GM23248 (cell line): Measurements from ENCODE around the gene GADD45G. TPM values are rescaled to one million over a fixed set of nuclear protein-coding genes. Genes with fewer than 3 reads are reported as not detected.

ENCODE experiments used
- DNase-seq: peaks from one replicate; pipeline ENCODE4 v3.0.0-alpha.2; 2015
- H2AFZ ChIP-seq: fragments of 200-600 bp; sonication (generic); 2 replicates; pipeline ENCODE4 v1.6.1; 2016; ENCODE audit warnings: antibody characterized with exemption
- H3F3A ChIP-seq: fragments of 200-600 bp; sonication (generic); 2 replicates; pipeline ENCODE4 v1.6.1; 2016; ENCODE audit warnings: mild to moderate bottlenecking, antibody characterized with exemption, mixed run types; ENCODE audit not compliant: insufficient read depth
- H3K27ac ChIP-seq: fragments of 200-600 bp; sonication (generic); 2 replicates; pipeline ENCODE4 v1.5.1; 2016; ENCODE audit warnings: mild to moderate bottlenecking
- H3K27me3 ChIP-seq: fragments of 200-600 bp; sonication (generic); replicated peaks from 2 replicates; pipeline ENCODE4 v1.6.1; 2016; ENCODE audit warnings: mild to moderate bottlenecking; ENCODE audit not compliant: insufficient read depth
- H3K36me3 ChIP-seq: fragments of 200-600 bp; sonication (generic); 2 replicates; pipeline ENCODE4 v1.6.1; 2016; ENCODE audit warnings: low read depth, mild to moderate bottlenecking
- H3K4me1 ChIP-seq: fragments of 200-600 bp; sonication (generic); 2 replicates; pipeline ENCODE4 v1.6.1; 2016; ENCODE audit warnings: mild to moderate bottlenecking; ENCODE audit not compliant: insufficient read depth
- H3K4me2 ChIP-seq: fragments of 200-600 bp; sonication (generic); one replicate; pipeline ENCODE4 v1.6.1; 2016; ENCODE audit warnings: mild to moderate bottlenecking; ENCODE audit not compliant: unreplicated experiment
- H3K4me3 ChIP-seq: fragments of 200-600 bp; sonication (generic); 2 replicates; pipeline ENCODE4 v1.5.1; 2016; ENCODE audit warnings: mild to moderate bottlenecking
- H3K79me2 ChIP-seq: fragments of 200-600 bp; sonication (generic); 2 replicates; pipeline ENCODE4 v1.6.1; 2016; ENCODE audit warnings: mild to moderate bottlenecking; ENCODE audit not compliant: insufficient read depth
- H3K9ac ChIP-seq: fragments of 200-600 bp; sonication (generic); 2 replicates; pipeline ENCODE4 v1.6.1; 2016; ENCODE audit warnings: mild to moderate bottlenecking
- H3K9me2 ChIP-seq: fragments of 200-600 bp; sonication (generic); 2 replicates; pipeline ENCODE4 v1.6.1; 2016; ENCODE audit warnings: mixed run types, mild to moderate bottlenecking, moderate library complexity; ENCODE audit not compliant: insufficient read depth
- H3K9me3 ChIP-seq: fragments of 200-600 bp; sonication (generic); one replicate; pipeline ENCODE4 v1.6.1; 2017; ENCODE audit warnings: low read depth
- H4K20me1 ChIP-seq: fragments of 200-600 bp; sonication (generic); 2 replicates; pipeline ENCODE4 v1.6.0; 2016; ENCODE audit not compliant: insufficient read depth
- EZH2 ChIP-seq: fragments of 200-600 bp; sonication (generic); IDR thresholded peaks from 2 replicates; pipeline ENCODE4 v1.6.1; 2018; ENCODE audit warnings: antibody characterized with exemption, mild to moderate bottlenecking; ENCODE audit not compliant: insufficient read depth, poor library complexity, severe bottlenecking
- EZH2phosphoT487 ChIP-seq: fragments of 200-600 bp; sonication (generic); IDR thresholded peaks from 2 replicates; pipeline ENCODE4 v1.6.1; 2018; ENCODE audit warnings: antibody characterized with exemption, moderate library complexity, mild to moderate bottlenecking, low read depth; ENCODE audit not compliant: insufficient read depth
- WGBS, 2 experiments: methylation state at CpG; one replicate each; pipeline ENCODE4 v1.1.6; 2015 to 2017; ENCODE audit warnings: low lambda C conversion rate in 2 of 2, low coverage in 1 of 2; ENCODE audit errors: missing lambda C conversion rate in 2 of 2; 5-methylcytosine and 5-hydroxymethylcytosine counted together
- in situ Hi-C: fragments of 300-500 bp; cut with MboI; formaldehyde crosslinking; loops from 2 replicates; pipeline ENCODE4 v1.15.0; 2020
- polyA plus RNA-seq: library from polyadenylated mRNA; unstranded; fragments of >200 nt; fragmentation: Nextera tagmentation; extraction: Ambion mirVana; gene quantifications from 2 replicates; pipeline ENCODE4 v1.2.1, GENCODE V29; 2016
- total RNA-seq: library from RNA; depleted of rRNA; stranded (reverse); fragments of >200 nt; shearing (Covaris generic); gene quantifications from 2 replicates; pipeline ENCODE4 v1.2.3, GENCODE V29; 2014

The GADD45G gene
- total and polyA plus RNA-seq, 2 experiments from 2014 or later, result 0.54 to 1.2 TPM

DNA sequence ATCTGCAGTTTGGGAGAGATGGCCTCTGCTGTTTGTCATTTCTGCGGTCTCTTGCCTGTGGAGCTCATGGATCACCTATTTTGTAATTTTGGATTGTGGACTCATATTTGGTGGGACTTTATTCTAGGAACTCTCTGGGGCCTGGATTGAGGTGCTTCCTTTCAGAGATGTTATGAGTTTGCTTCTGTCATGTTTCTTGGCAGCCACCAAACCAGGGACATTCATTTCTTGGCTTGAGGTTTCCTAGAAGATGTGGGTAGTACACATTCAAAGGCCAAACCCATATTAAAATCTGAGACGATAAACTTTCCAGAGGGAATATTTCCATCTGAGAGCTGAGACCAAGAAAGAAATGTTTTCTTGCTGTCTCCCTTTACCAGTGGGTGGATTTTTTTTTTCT, 37.2 kb upstream of the GADD45G start:
- Histone ChIP-seq H3K9ac (no peak overlapping the region), H3K79me2 (no peaks in the 10 kb centered on the region), H3K9me2 (no peaks in the 10 kb centered on the region), H3F3A (no peaks in the 10 kb centered on the region), H4K20me1 (no peaks in the 10 kb centered on the region), H3K27me3 (no peaks in the 10 kb centered on the region), H3K9me3 (no peaks in the 10 kb centered on the region), H2AFZ (no peak overlapping the region), H3K4me2 (no peak overlapping the region), H3K27ac (no peak overlapping the region), H3K4me1 (no peaks in the 10 kb centered on the region), H3K36me3 (no peaks in the 10 kb centered on the region), H3K4me3 (no peak overlapping the region)
- DNase-seq, result no peak
- in situ Hi-C loops, result no loop called here
- TF ChIP-seq EZH2, result no peak
- TF ChIP-seq EZH2phosphoT487, result no peak
- 68 to 80% methylated on average over 2 of the region's 2 CpGs for WGBS, 2 experiments

DNA sequence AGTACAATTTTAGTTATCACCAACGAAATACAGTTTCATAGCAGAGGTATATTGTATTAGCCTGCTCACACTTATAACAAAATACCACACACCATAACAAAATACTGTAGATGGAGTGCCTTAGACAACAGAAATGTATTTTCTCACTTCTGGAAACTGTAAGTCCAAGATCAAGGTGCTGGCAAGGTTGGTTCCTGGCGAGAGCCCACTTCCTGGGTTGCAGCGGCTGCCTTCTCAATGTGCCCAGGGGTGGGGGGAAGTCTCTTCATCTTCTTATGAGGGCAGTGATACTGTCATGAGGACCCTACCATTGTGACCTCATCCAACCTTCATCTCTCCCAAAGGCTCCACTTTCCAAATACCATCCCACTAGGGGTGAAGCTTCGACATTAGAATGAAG, 30.5 kb upstream of the GADD45G start:
- Histone ChIP-seq H3K4me1 (no peaks in the 10 kb centered on the region), H3K9me3 (no peaks in the 10 kb centered on the region), H2AFZ (no peak overlapping the region), H3K9ac (no peak overlapping the region), H3K9me2 (no peaks in the 10 kb centered on the region), H3K4me2 (no peak overlapping the region), H3K4me3 (no peak overlapping the region), H4K20me1 (no peaks in the 10 kb centered on the region), H3K36me3 (no peaks in the 10 kb centered on the region), H3K79me2 (no peaks in the 10 kb centered on the region), H3K27ac (no peak overlapping the region), H3K27me3 (0 out of 2 replicates have a peak, but pooled peaks cover 8% of the 10 kb centered on the region), H3F3A (no peaks in the 10 kb centered on the region)
- in situ Hi-C loops, result no loop called here
- no peak for DNase-seq
- 38 to 49% methylated on average over 4 of the region's 4 CpGs for WGBS, 2 experiments
- TF ChIP-seq EZH2phosphoT487 (no peak), EZH2 (no peak)

DNA sequence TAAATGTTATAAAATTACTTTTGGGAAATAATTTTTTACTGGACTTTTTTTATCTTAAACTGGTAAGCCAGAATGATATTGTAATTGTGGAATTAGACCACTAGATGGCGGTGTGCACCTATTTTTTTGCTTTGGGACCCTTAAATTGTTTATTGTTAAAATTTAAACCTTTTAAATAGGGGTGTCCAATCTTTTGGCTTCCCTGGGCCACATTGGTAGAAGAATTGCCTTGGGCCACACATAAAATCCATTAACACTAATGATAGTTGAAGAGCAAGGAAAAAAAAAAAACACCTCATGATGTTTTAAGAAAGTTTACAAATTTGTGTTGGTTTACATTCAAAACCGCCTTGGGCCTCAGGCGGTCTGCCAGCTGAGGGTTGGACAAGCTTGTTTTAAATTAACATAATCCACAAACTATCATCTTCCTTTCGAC, 28.4 kb upstream of the GADD45G start:
- Histone ChIP-seq H3K9me2 (no peaks in the 10 kb centered on the region), H3K9ac (no peak overlapping the region), H3K27ac (no peak overlapping the region), H3K9me3 (no peaks in the 10 kb centered on the region), H3K79me2 (no peaks in the 10 kb centered on the region), H3F3A (no peaks in the 10 kb centered on the region), H3K4me1 (no peaks in the 10 kb centered on the region), H3K27me3 (peaks cover 8% of the 10 kb centered on the region; the same call in 1 of the 2 replicates), H2AFZ (no peak overlapping the region), H3K4me2 (no peak overlapping the region), H3K4me3 (no peak overlapping the region), H3K36me3 (no peaks in the 10 kb centered on the region), H4K20me1 (no peaks in the 10 kb centered on the region)
- TF ChIP-seq EZH2phosphoT487, result no peak
- no peak for TF ChIP-seq EZH2
- in situ Hi-C loops, result no loop called here
- DNase-seq, result peak; percentile 25
- 12 to 18% methylated on average over 4 of the region's 4 CpGs for WGBS, 2 experiments

DNA sequence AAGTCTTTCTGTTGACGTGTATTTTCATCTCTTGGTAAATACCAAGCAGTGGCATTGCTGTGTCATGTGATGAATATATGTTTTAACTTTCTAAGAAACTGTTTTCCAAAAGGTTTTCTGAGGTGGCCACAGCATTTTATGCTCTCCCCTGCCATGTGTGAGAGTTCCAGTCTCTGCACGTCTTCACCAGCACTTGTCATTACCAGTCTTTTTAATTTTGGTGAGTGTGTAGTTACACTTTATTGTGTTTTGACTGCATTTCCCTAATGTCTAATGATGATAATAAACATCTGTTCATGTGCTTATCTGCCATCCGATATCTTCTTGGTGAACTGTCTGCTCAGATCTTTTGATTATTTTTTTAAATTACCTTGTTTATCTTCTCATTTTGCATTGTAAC, 27.4 kb upstream of the GADD45G start:
- Histone ChIP-seq H4K20me1 (no peaks in the 10 kb centered on the region), H3K9me2 (no peaks in the 10 kb centered on the region), H3K4me3 (no peak overlapping the region), H3K79me2 (no peaks in the 10 kb centered on the region), H2AFZ (no peak overlapping the region), H3K9me3 (no peaks in the 10 kb centered on the region), H3K4me1 (no peaks in the 10 kb centered on the region), H3K9ac (no peak overlapping the region), H3K36me3 (no peaks in the 10 kb centered on the region), H3F3A (no peaks in the 10 kb centered on the region), H3K4me2 (no peak overlapping the region), H3K27me3 (peaks cover 8% of the 10 kb centered on the region; the same call in 1 of the 2 replicates), H3K27ac (no peak overlapping the region)
- in situ Hi-C loops, result no loop called here
- no peak for DNase-seq
- TF ChIP-seq EZH2phosphoT487, result no peak
- WGBS, 2 experiments, result 38 to 51% methylated on average over 3 of the region's 3 CpGs

DNA sequence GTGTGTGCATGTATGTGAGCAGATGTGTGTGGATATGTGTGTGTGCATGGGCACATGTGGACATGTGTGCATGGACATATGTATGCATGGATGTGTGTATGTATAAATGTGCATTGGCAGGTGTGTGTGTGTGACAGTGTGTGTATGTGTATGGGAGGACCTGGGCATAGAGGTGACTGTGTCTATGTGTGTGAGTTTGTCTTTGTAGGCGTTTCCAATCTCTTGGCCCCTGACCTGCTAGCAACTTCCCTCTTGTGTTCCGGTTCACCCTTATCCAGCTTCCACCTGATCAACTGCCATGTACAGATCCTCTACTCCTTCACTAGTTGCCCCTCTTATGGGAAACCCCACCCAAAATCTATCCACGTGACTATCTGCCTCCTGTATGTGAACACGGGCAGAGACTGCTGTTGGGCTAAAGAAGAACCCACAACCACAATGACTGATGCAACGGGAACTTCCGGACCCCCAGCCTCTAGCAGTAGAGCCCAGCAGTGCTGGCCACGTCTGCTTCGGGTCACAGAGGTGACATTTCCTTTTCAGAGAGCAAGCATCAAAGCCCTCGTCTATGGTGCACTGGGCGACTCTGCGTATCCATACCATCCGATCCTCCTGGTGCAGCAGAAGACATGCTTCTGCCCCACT, 24.9 kb upstream of the GADD45G start:
- DNase-seq, result no peak
- H3F3A ChIP-seq, result no peaks in the 10 kb centered on the region
- H3K79me2 ChIP-seq, result no peaks in the 10 kb centered on the region
- H2AFZ ChIP-seq, result no peak overlapping the region
- WGBS, 2 experiments, result 53 to 57% methylated on average over 12 of the region's 12 CpGs
- no peaks in the 10 kb centered on the region for H3K9me2 ChIP-seq
- H3K9ac ChIP-seq, result no peak overlapping the region
- H3K27ac ChIP-seq, result no peak overlapping the region
- no peak overlapping the region for H3K4me3 ChIP-seq
- H3K36me3 ChIP-seq, result no peaks in the 10 kb centered on the region
- H4K20me1 ChIP-seq, result no peaks in the 10 kb centered on the region
- H3K9me3 ChIP-seq, result no peaks in the 10 kb centered on the region
- no peak overlapping the region for H3K4me2 ChIP-seq
- in situ Hi-C loops, result no loop called here
- no peaks in the 10 kb centered on the region for H3K4me1 ChIP-seq
- no peak for TF ChIP-seq EZH2phosphoT487
- peaks cover 8% of the 10 kb centered on the region; the same call in 1 of the 2 replicates for H3K27me3 ChIP-seq
